ENCODE results near the gene MTOR. TPM values are rescaled to one million over a fixed set of nuclear protein-coding genes. Genes with fewer than 3 reads are reported as not detected.

MTOR gene
- total RNA-seq, 6 experiments from 2014 or later, result 25.1 to 35.3 (median 32.4) TPM

DNA sequence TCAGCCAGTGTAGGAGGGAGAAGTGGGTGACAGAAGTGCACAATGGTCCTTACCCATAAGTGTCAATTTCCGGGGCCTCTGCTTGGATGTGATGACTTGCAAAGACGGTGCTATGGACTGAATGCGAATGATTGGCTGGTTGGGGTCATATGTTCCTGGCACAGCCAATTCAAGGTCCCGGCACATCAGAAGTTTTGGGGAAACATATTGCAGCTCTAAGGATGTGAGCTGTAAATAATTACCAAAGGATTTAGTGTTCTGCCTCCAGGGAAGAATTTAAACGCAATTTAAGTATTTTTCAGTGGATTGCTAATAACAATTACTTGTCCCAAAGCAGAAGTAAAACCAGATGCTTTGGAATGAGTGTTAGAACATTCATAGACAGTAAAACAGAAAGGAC, 135.8 kb downstream of the MTOR start:
- H3K27me3 ChIP-seq, result no peaks in the 10 kb centered on the region
- H3K4me1 ChIP-seq, result peaks cover 0 to 4% (median 2%) of the 10 kb centered on the region in 4 donors
- intact Hi-C loops (cut with DNase I), result no loop called here
- TF ChIP-seq POLR2A (IDR thresholded peaks at IDR 0.05), result no peak
- TF ChIP-seq, protein P1, sequence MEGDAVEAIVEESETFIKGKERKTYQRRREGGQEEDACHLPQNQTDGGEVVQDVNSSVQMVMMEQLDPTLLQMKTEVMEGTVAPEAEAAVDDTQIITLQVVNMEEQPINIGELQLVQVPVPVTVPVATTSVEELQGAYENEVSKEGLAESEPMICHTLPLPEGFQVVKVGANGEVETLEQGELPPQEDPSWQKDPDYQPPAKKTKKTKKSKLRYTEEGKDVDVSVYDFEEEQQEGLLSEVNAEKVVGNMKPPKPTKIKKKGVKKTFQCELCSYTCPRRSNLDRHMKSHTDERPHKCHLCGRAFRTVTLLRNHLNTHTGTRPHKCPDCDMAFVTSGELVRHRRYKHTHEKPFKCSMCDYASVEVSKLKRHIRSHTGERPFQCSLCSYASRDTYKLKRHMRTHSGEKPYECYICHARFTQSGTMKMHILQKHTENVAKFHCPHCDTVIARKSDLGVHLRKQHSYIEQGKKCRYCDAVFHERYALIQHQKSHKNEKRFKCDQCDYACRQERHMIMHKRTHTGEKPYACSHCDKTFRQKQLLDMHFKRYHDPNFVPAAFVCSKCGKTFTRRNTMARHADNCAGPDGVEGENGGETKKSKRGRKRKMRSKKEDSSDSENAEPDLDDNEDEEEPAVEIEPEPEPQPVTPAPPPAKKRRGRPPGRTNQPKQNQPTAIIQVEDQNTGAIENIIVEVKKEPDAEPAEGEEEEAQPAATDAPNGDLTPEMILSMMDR (IDR thresholded peaks at IDR 0.05), result no peak
- peaks cover 0 to 85% (median 48%) of the 10 kb centered on the region in 4 donors for H3K36me3 ChIP-seq
- H3K4me3 ChIP-seq, result no peak overlapping the region
- H3K9me3 ChIP-seq, result no peaks in the 10 kb centered on the region
- DNase-seq (no peak), ATAC-seq (no peak)
- no peak overlapping the region for H3K27ac ChIP-seq
- 88% methylated on average over 5 of the region's 5 CpGs for WGBS (ENCODE audit: insufficient coverage, low coverage, low lambda C conversion rate, missing lambda C conversion rate)

- Histone ChIP-seq H3K36me3 (peaks cover 0 to 91% (median 52%) of the 10 kb centered on the region in 4 donors), H3K27ac (no peak overlapping the region), H3K27me3 (no peaks in the 10 kb centered on the region), H3K4me3 (no peak overlapping the region), H3K9me3 (no peaks in the 10 kb centered on the region), H3K4me1 (no peaks in the 10 kb centered on the region)
- TF ChIP-seq, protein P1 (IDR thresholded peaks at IDR 0.05), result no peak
- no peak for TF ChIP-seq POLR2A (IDR thresholded peaks at IDR 0.05)
- intact Hi-C loops (cut with DNase I), result no loop called here
- no peak for ATAC-seq
- no peak for DNase-seq
- WGBS (ENCODE audit: insufficient coverage, low coverage, low lambda C conversion rate, missing lambda C conversion rate), result 62% methylated on average over 1 of the region's 5 CpGs
Measured at GRCh38 chr1:11125931-11126330, 136.4 kb downstream of the MTOR start.

DNA sequence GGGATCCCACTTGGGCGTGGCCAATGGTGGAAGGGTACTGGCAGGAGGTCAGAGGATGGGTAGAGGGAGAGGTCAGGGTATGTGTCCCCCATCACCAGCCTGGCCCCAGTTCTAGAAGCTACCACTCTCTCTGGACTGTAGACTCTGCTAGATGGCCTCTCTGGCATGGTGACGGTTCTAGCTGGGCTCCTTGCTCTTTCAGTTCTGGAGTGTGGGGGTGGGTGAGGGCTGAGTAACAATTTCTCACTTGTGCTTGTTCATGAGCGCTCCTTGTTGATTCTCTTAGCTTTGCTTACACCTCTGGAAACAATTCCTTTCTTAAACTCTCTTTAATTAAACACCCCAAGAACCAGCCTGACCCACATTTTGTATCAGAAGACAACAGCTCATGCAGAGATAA, 137.4 kb downstream of the MTOR start:
- Histone ChIP-seq H3K27me3 (no peaks in the 10 kb centered on the region), H3K4me1 (no peaks in the 10 kb centered on the region), H3K27ac (no peak overlapping the region), H3K4me3 (no peak overlapping the region), H3K9me3 (no peaks in the 10 kb centered on the region), H3K36me3 (peaks cover 0 to 87% (median 50%) of the 10 kb centered on the region in 4 donors)
- ATAC-seq, result no peak
- intact Hi-C loops (cut with DNase I), result no loop called here
- no peak for DNase-seq
- TF ChIP-seq, protein P1 (IDR thresholded peaks at IDR 0.05), result no peak
- no peak for TF ChIP-seq POLR2A (IDR thresholded peaks at IDR 0.05)
- WGBS (ENCODE audit: insufficient coverage, low coverage, low lambda C conversion rate, missing lambda C conversion rate), result 92% methylated on average over 1 of the region's 3 CpGs

DNA sequence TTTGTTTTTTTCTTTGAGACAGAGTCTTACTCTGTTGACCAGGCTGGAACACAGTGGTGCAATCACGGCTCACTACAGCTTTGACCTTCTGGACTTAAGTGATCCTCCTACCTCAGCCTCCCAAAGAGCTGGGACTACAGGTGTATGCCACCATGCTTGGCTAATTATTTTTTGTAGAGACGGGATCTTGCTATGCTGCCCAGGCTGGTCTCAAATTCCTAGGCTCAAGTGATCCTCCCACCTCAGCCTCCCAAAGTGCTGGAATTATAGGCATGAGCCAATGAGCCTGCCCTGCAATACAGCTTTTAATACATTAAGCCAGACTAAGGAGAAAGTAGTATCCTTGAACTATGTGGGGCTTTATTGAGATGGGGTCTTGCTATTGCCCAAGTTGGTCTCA, 146.0 kb downstream of the MTOR start:
- no peak overlapping the region for H3K4me3 ChIP-seq
- ATAC-seq (no peak), DNase-seq (no peak)
- H3K4me1 ChIP-seq, result no peaks in the 10 kb centered on the region
- H3K27ac ChIP-seq, result no peak overlapping the region
- H3K27me3 ChIP-seq, result no peaks in the 10 kb centered on the region
- no peaks in the 10 kb centered on the region for H3K9me3 ChIP-seq
- intact Hi-C loops (cut with DNase I), result no loop called here
- 93% methylated on average over 2 of the region's 2 CpGs for WGBS (ENCODE audit: insufficient coverage, low coverage, low lambda C conversion rate, missing lambda C conversion rate)
- peaks cover 4 to 64% (median 32%) of the 10 kb centered on the region in 4 donors for H3K36me3 ChIP-seq
- TF ChIP-seq, protein P1 (IDR thresholded peaks at IDR 0.05), result no peak
- TF ChIP-seq POLR2A (IDR thresholded peaks at IDR 0.05), result no peak

- Histone ChIP-seq H3K4me1 (no peaks in the 10 kb centered on the region), H3K4me3 (no peak overlapping the region), H3K27me3 (no peaks in the 10 kb centered on the region), H3K27ac (no peak overlapping the region), H3K9me3 (no peaks in the 10 kb centered on the region), H3K36me3 (peaks cover 4 to 61% (median 26%) of the 10 kb centered on the region in 4 donors)
- WGBS (ENCODE audit: insufficient coverage, low coverage, low lambda C conversion rate, missing lambda C conversion rate), result 94% methylated on average over 2 of the region's 3 CpGs
- DNase-seq, result no peak
- intact Hi-C loops (cut with DNase I), result no loop called here
- TF ChIP-seq POLR2A (IDR thresholded peaks at IDR 0.05), result no peak
- TF ChIP-seq, protein P1 (IDR thresholded peaks at IDR 0.05), result no peak
- ATAC-seq, result no peak
Measured at GRCh38 chr1:11114966-11115365, 147.4 kb downstream of the MTOR start.

All from right lobe of liver (tissue), 6 donors.